SU-DHL-6 (cell line): ENCODE measurements around the gene CHP2.
"Not testable (repeated sequence)": the region's sequence is repeated elsewhere in the genome, so short reads cannot be mapped to it uniquely, and the experiment has no call there.

Experiments used
- H2AFZ ChIP-seq: fragments of 200-600 bp; sonication (generic); 2 replicates; pipeline ENCODE4 v1.6.1; 2014; ENCODE audit warnings: low read depth, mild to moderate bottlenecking, moderate library complexity, mixed read lengths, antibody characterized with exemption, low read length; ENCODE audit not compliant: severe bottlenecking
- H3F3A ChIP-seq: fragments of 200-600 bp; shearing (Covaris generic); 2 replicates; pipeline ENCODE4 v1.6.0; 2016; ENCODE audit warnings: antibody characterized with exemption, mild to moderate bottlenecking; ENCODE audit not compliant: insufficient read depth
- H3K27ac ChIP-seq: fragments of 200-600 bp; sonication (generic); 2 replicates; pipeline ENCODE4 v1.5.1; 2016; ENCODE audit warnings: low read depth, mild to moderate bottlenecking, low read length, moderate library complexity, mixed read lengths
- H3K27me3 ChIP-seq: fragments of 200-600 bp; sonication (generic), shearing (Covaris generic); 2 replicates; pipeline ENCODE4 v1.6.0; 2014; ENCODE audit warnings: mild to moderate bottlenecking, low read length
- H3K36me3 ChIP-seq: fragments of 200-600 bp; sonication (generic); 2 replicates; pipeline ENCODE4 v1.6.1; 2014; ENCODE audit warnings: mild to moderate bottlenecking, low read length, mixed read lengths
- H3K4me2 ChIP-seq: fragments of 300-600, 200-600 bp; shearing (Covaris generic), sonication (generic); 2 replicates; pipeline ENCODE4 v1.6.0; 2014; ENCODE audit warnings: low read length, low read depth, mild to moderate bottlenecking; ENCODE audit not compliant: poor library complexity, severe bottlenecking
- H3K4me3 ChIP-seq: fragments of 200-600 bp; sonication (generic); 2 replicates; pipeline ENCODE4 v1.5.1; 2014; ENCODE audit warnings: antibody characterized with exemption, low read length, mild to moderate bottlenecking, mixed read lengths; ENCODE audit not compliant: insufficient read depth, poor library complexity, severe bottlenecking
- H3K79me2 ChIP-seq: fragments of 200-600 bp; sonication (generic); 2 replicates; pipeline ENCODE4 v1.6.1; 2014; ENCODE audit warnings: mild to moderate bottlenecking, low read length, moderate library complexity; ENCODE audit not compliant: insufficient read depth
- H3K9ac ChIP-seq: fragments of 200-600 bp; sonication (generic); 2 replicates; pipeline ENCODE4 v1.7.0; 2014; ENCODE audit warnings: mild to moderate bottlenecking, low read length
- H3K9me2 ChIP-seq: fragments of 200-600 bp; sonication (generic); replicated peaks from 2 replicates; pipeline ENCODE4 v1.6.1; 2014; ENCODE audit warnings: low read length; ENCODE audit not compliant: insufficient read depth
- H3K9me3 ChIP-seq: fragments of 200-600 bp; sonication (generic); 2 replicates; pipeline ENCODE4 v1.6.1; 2014; ENCODE audit warnings: low read length, mixed read lengths; ENCODE audit not compliant: insufficient read depth
- H4K20me1 ChIP-seq: fragments of 200-600 bp; sonication (generic); 2 replicates; pipeline ENCODE4 v1.6.1; 2014; ENCODE audit warnings: low read depth, mild to moderate bottlenecking, antibody characterized with exemption, low read length, moderate library complexity, mixed read lengths
- CTCF ChIP-seq: fragments of 200-600 bp; sonication (generic); IDR thresholded peaks from one replicate; pipeline ENCODE4 v1.5.1; 2017; ENCODE audit warnings: antibody characterized with exemption, mild to moderate bottlenecking, low read length, moderate library complexity; ENCODE audit not compliant: insufficient read depth, poor library complexity, severe bottlenecking
- EZH2phosphoT487 ChIP-seq: fragments of 200-600 bp; sonication (generic), shearing (Covaris generic); conservative IDR thresholded peaks from 2 replicates; pipeline ENCODE4 v1.6.1; 2018; ENCODE audit warnings: mild to moderate bottlenecking, antibody characterized with exemption, low read length, moderate library complexity, mixed read lengths

The CHP2 gene

GRCh38 chr16:23745263-23745662, 9.6 kb upstream of the CHP2 start:
- Histone ChIP-seq H3K27ac (no peak overlapping the region), H3K27me3 (no peaks in the 10 kb centered on the region), H4K20me1 (no peaks in the 10 kb centered on the region), H3K9me2 (no peaks in the 10 kb centered on the region), H3K4me2 (no peak overlapping the region), H3K4me3 (no peak overlapping the region), H3K9me3 (no peaks in the 10 kb centered on the region), H3F3A (no peaks in the 10 kb centered on the region), H3K79me2 (no peaks in the 10 kb centered on the region), H3K9ac (no peak overlapping the region), H2AFZ (no peak overlapping the region), H3K36me3 (no peaks in the 10 kb centered on the region)
- TF ChIP-seq CTCF, result no peak
- no peak for TF ChIP-seq EZH2phosphoT487

- no peaks in the 10 kb centered on the region for H3K9me2 ChIP-seq
- H3K4me2 ChIP-seq, result no peak overlapping the region
- no peak overlapping the region for H3K27ac ChIP-seq
- no peak for TF ChIP-seq CTCF
- no peak for TF ChIP-seq EZH2phosphoT487
- H4K20me1 ChIP-seq, result no peaks in the 10 kb centered on the region
- no peak overlapping the region for H3K4me3 ChIP-seq
- H3K27me3 ChIP-seq, result no peaks in the 10 kb centered on the region
- no peaks in the 10 kb centered on the region for H3K9me3 ChIP-seq
- no peak overlapping the region for H3K9ac ChIP-seq
- H3F3A ChIP-seq, result no peaks in the 10 kb centered on the region
- H3K36me3 ChIP-seq, result no peaks in the 10 kb centered on the region
- H3K79me2 ChIP-seq, result no peaks in the 10 kb centered on the region
- H2AFZ ChIP-seq, result no peak overlapping the region
Measured at GRCh38 chr16:23748630-23749029, 6.2 kb upstream of the CHP2 start.

- not testable (repeated sequence) for H3F3A ChIP-seq, H3K9me3 ChIP-seq, H3K4me2 ChIP-seq, H3K27ac ChIP-seq, H3K79me2 ChIP-seq, H4K20me1 ChIP-seq, H3K36me3 ChIP-seq, H3K9ac ChIP-seq, H3K27me3 ChIP-seq, H3K4me3 ChIP-seq, H2AFZ ChIP-seq, H3K9me2 ChIP-seq
Measured at GRCh38 chr16:23751053-23751452, 3.8 kb upstream of the CHP2 start.

GRCh38 chr16:23753908-23754593, 775 bp upstream of the CHP2 start:
- H3K27me3 ChIP-seq, result no peaks in the 10 kb centered on the region
- no peak overlapping the region for H3K4me2 ChIP-seq
- no peaks in the 10 kb centered on the region for H3K79me2 ChIP-seq
- no peak overlapping the region for H3K9ac ChIP-seq
- H4K20me1 ChIP-seq, result no peaks in the 10 kb centered on the region
- no peaks in the 10 kb centered on the region for H3K9me2 ChIP-seq
- no peak overlapping the region for H3K4me3 ChIP-seq
- H3F3A ChIP-seq, result no peaks in the 10 kb centered on the region
- TF ChIP-seq CTCF (no peak), EZH2phosphoT487 (no peak)
- H2AFZ ChIP-seq, result no peak overlapping the region
- no peaks in the 10 kb centered on the region for H3K36me3 ChIP-seq
- no peaks in the 10 kb centered on the region for H3K9me3 ChIP-seq
- H3K27ac ChIP-seq, result no peak overlapping the region
